GM19193 (cell line): Measurements from ENCODE around the gene PLD1.

Source experiments
- POLR2A ChIP-seq: IDR thresholded peaks from 4 replicates; pipeline ENCODE4 v1.6.1; 2011; ENCODE audit not compliant: insufficient read depth, insufficient read length; ENCODE audit errors: extremely low read depth

Gene PLD1

DNA sequence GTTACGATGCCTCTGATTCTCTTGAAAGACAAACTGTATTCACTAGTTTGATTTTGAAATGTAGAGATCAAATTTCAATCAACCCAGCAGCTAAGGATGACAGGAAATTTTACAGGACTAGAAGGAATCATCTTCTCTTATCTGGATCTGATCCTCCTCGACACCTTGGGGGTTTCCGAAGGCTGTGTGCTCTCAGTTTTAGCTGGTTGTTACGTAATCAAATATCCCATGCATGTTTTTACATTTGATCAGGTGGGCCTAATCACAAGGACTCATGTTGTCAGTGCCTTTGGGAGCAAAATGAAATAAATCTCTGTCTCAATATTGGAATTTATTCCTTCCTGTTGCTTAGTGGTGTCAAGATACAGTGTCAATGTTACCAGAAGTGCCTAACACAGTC is 208.2 kb downstream of the PLD1 start:
- TF ChIP-seq POLR2A, result no peak

GRCh38 chr3:171600030-171600429 is 210.3 kb downstream of the PLD1 start:
- TF ChIP-seq POLR2A, result no peak

DNA sequence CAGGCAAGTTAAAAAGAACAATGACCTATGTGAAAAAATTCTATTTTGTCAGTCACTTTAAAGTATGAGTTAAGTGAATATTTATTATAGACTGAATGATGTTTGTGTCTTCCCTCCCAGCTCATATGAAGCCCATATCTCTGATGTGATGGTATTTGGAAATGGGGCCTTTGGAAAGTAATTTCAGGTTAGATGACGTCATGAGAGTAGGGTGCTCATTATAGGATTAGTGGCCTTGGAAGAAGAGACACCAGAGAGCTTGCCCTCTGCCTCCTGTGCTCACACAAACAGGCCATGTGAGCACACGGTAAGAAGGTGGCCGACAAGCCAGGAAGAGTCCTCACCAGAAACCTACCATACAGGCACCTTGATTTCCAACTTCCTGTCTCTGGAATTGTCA is 211.3 kb downstream of the PLD1 start:
- no peak for TF ChIP-seq POLR2A

GRCh38 chr3:171592786-171593185 is 217.5 kb downstream of the PLD1 start:
- no peak for TF ChIP-seq POLR2A

- TF ChIP-seq POLR2A, result no peak
Measured at GRCh38 chr3:171591070-171591469, 219.2 kb downstream of the PLD1 start.

GRCh38 chr3:171586274-171586673 is 224.0 kb downstream of the PLD1 start:
- TF ChIP-seq POLR2A, result no peak

GRCh38 chr3:171585039-171585438 is 225.2 kb downstream of the PLD1 start:
- TF ChIP-seq POLR2A, result no peak

DNA sequence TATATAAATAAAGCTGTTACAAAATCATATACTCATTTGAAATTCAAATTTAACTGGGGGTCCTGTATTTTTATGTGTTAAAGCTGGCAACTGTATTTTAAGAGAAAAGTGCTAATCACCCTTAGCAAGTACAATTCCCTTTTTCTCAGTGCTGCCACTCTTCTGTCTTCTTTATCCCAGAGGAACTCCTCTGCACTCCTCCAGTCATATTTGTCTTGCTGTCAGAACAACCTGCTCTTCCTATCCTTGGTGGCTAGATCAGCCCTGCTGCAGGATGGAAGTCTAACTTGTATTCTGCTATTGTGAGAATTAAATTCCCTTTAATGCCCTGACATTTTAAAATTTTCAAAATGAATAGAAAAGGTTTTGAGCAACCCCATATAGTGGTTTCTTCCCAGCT is 226.2 kb downstream of the PLD1 start:
- TF ChIP-seq POLR2A, result no peak

- TF ChIP-seq POLR2A, result no peak
Measured at GRCh38 chr3:171574556-171575240, 235.6 kb downstream of the PLD1 start.

DNA sequence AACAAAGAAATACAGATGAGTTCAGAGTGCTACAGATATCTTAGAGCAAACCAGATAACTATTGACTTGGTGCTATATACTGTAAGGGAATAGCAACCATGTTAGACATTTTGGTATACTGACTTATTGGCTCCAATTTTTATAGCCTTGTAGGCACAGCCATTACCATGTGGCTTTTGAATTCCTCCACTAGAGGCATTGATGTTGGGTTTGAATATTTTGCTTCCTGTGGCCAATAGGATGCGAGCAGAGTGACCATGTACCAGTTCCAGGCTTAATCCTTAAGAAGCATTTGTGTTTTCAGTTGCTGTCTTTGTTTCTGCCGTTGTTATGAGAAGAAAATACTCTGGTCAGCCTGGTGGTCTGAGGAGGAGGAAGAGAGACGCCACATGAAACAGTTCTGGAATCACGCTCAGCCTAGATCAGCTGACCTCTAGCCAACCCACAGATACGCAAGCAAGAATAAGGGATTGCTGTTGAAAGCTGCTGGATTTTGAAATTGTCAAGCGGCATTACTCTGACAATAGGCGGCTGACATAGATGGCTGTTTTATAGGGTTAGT is 240.6 kb downstream of the PLD1 start:
- no peak for TF ChIP-seq POLR2A

- no peak for TF ChIP-seq POLR2A
Measured at GRCh38 chr3:171568766-171569165, 241.5 kb downstream of the PLD1 start.

DNA sequence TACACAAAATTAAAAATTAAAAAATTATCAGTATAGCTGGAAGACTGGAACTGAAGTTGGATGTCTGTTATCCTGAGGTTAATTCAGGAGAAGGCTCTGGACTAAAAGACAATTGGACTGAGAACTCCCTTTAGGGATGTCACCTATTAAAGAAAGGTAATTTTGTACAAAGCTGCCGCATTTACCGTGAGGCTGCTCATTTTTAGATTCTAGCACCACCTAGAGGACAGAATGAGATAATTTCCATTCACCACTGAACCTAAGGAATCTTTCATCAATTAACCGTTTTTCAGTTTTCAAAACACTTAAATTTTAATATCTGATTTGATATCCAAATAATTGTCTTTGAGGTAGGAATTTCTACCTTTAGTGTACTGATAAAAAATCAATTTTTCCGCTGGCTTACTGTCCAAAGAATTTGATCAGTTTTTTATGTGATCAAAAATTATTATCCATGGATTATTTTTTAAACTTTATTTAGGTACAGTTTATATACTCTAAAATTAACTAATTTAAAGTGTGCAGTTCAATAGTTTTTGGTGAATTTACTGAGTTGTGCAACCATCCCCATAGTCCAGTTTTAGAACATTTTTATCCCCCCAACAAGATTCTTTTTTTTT is 243.4 kb downstream of the PLD1 start:
- TF ChIP-seq POLR2A, result no peak

GRCh38 chr3:171565481-171566058 is 244.7 kb downstream of the PLD1 start:
- TF ChIP-seq POLR2A, result no peak

- TF ChIP-seq POLR2A, result no peak
Measured at GRCh38 chr3:171564748-171565480, 245.4 kb downstream of the PLD1 start.

DNA sequence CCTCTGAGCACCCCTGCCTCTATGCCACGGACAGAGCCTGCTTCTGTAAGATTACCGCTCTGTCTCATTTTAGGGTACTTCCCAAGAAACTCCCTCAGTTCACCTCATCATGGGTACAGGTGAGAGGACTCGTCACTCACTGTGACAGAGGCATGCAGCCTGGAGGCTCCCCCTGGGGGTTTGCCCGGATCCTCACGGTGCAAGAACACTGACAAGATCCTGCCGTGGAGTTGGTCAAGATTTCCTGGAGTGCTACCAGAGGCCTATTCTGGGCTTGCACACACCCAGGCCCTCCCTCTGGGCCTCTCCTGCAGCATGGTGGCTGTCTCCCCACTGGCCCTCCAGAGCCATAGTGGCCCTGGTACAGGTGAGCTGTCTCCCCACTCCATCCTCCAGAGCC is 247.0 kb downstream of the PLD1 start:
- no peak for TF ChIP-seq POLR2A
